H1 (cell line): Measurements from ENCODE around the gene C5. TPM values are rescaled to one million over a fixed set of nuclear protein-coding genes. Genes with fewer than 3 reads are reported as not detected.

Experiments used
- SUZ12 ChIP-seq: fragments of 200-600 bp; sonication (generic); IDR thresholded peaks from 2 replicates; pipeline ENCODE4 v1.6.1; 2012; ENCODE audit warnings: mild to moderate bottlenecking, inconsistent platforms, low read length, moderate library complexity, mixed read lengths
- USF2 ChIP-seq: IDR thresholded peaks from 2 replicates; pipeline ENCODE4 v1.6.1; 2011; ENCODE audit warnings: low read length, improper control_type of control experiment
- polyA plus RNA-seq, 7 experiments: library from polyadenylated mRNA; depleted of rRNA in 3 of 7; stranded (reverse) in 5 of 7; unstranded in 2 of 7; fragments of >200 nt in 5 of 7; fragments of 200-250 nt in 2 of 7; gene quantifications; 1 replicate in 5 of 7; 2 replicates in 1 of 7; 4 replicates in 1 of 7; pipeline versions ENCODE4 v1.2.1 to v1.2.3, GENCODE V29; 2011 to 2013; ENCODE audit warnings: missing spikeins in 2 of 7, mixed read lengths in 2 of 7
- total RNA-seq: library from RNA; stranded (reverse); fragmentation: NEBNext Ultra II Directional; extraction: Animal tissue kit (Norgen Biotek cat#: 25700); gene quantifications from 2 replicates; pipeline ENCODE4 v1.2.1, GENCODE V29; 2021

C5 gene
- total and polyA plus RNA-seq, 2 of the 8 experiments (the other 6 are each of a cell fraction or from before 2014, with no cell fraction given): 0.24 to 0.35 TPM

- TF ChIP-seq SUZ12 (no peak), USF2 (no peak)
Observed at GRCh38 chr9:121021301-121021700, 28.8 kb downstream of the C5 start (continued).
